SK-N-SH treated with all-trans-retinoic acid at 6 μM for 48 hours (cell line): ENCODE data around the gene WRAP73.

Experiments
- ATAC-seq: fragments of 200-7000 bp; cut with Tn5 transposase; 3 replicates; pipeline ENCODE4 v1.9.1; 2020; ENCODE audit warnings: mild to moderate bottlenecking, moderate library complexity
- ARNTL ChIP-seq: fragments of 450-650 bp; formaldehyde crosslinking; IDR thresholded peaks from 2 replicates; pipeline ENCODE4 v1.5.0; 2020; ENCODE audit warnings: low read depth, mild to moderate bottlenecking, moderate library complexity, borderline replicate concordance
- CSDC2 ChIP-seq: fragments of 250-450 bp; sonication (Bioruptor Pico); IDR thresholded peaks from 2 replicates; pipeline ENCODE4 v1.5.0; 2020; ENCODE audit warnings: mild to moderate bottlenecking, moderate library complexity
- GLIS3 ChIP-seq: fragments of 250-450 bp; sonication (Bioruptor Pico); IDR thresholded peaks from 2 replicates; pipeline ENCODE4 v1.5.0; 2020; ENCODE audit warnings: mild to moderate bottlenecking, moderate library complexity
- ISL1 ChIP-seq: fragments of 250-450 bp; sonication (Bioruptor Pico); IDR thresholded peaks from 2 replicates; pipeline ENCODE4 v2.1.2; 2022; ENCODE audit warnings: mild to moderate bottlenecking, moderate library complexity
- RARB ChIP-seq: fragments of 250-450 bp; sonication (Bioruptor Pico); IDR thresholded peaks from 2 replicates; pipeline ENCODE4 v1.8.0; 2021; ENCODE audit warnings: mild to moderate bottlenecking, moderate library complexity
- SNAI2 ChIP-seq: fragments of 250-450 bp; sonication (Bioruptor Pico); IDR thresholded peaks from 2 replicates; pipeline ENCODE4 v1.5.0; 2020; ENCODE audit warnings: mild to moderate bottlenecking, moderate library complexity
- TCF4 ChIP-seq: fragments of 250-450 bp; sonication (Bioruptor Pico); IDR thresholded peaks from 2 replicates; pipeline ENCODE4 v1.8.0; 2021; ENCODE audit warnings: mild to moderate bottlenecking, moderate library complexity, borderline replicate concordance
- TOX ChIP-seq: fragments of 250-450 bp; sonication (Bioruptor Pico); IDR thresholded peaks from 2 replicates; pipeline ENCODE4 v1.8.0; 2021; ENCODE audit warnings: mild to moderate bottlenecking, moderate library complexity, borderline replicate concordance
- ZC3H10 ChIP-seq: fragments of 250-450 bp; sonication (Bioruptor Pico); IDR thresholded peaks from 2 replicates; pipeline ENCODE4 v1.5.1; 2021; ENCODE audit warnings: mild to moderate bottlenecking, moderate library complexity
- ZFP3 ChIP-seq: fragments of 250-450 bp; sonication (Bioruptor Pico); IDR thresholded peaks from 2 replicates; pipeline ENCODE4 v1.5.0; 2020; ENCODE audit warnings: mild to moderate bottlenecking, moderate library complexity
- ZFP30 ChIP-seq: fragments of 450-650 bp; formaldehyde crosslinking; IDR thresholded peaks from 2 replicates; pipeline ENCODE4 v1.5.0; 2022; ENCODE audit warnings: mild to moderate bottlenecking, moderate library complexity
- ZNF565 ChIP-seq: fragments of 450-650 bp; formaldehyde crosslinking; conservative IDR thresholded peaks from 2 replicates; pipeline ENCODE4 v1.5.0; 2020; ENCODE audit warnings: low read depth, mild to moderate bottlenecking, moderate library complexity
- ZNF70 ChIP-seq: fragments of 450-650 bp; formaldehyde crosslinking; IDR thresholded peaks from 2 replicates; pipeline ENCODE4 v1.5.0; 2020; ENCODE audit warnings: mild to moderate bottlenecking, moderate library complexity
- TF ChIP-seq, protein P1 (sequence below): fragments of 250-450 bp; sonication (Bioruptor Pico); IDR thresholded peaks from 2 replicates; pipeline ENCODE4 v1.5.0; 2020; ENCODE audit warnings: mild to moderate bottlenecking, moderate library complexity
- TF ChIP-seq, protein P2 (sequence below): fragments of 250-450 bp; sonication (Bioruptor Pico); IDR thresholded peaks from 2 replicates; pipeline ENCODE4 v1.5.1; 2021; ENCODE audit warnings: mild to moderate bottlenecking, moderate library complexity
- TF ChIP-seq, protein P3 (sequence below): fragments of 250-450 bp; sonication (Bioruptor Pico); IDR thresholded peaks from 2 replicates; pipeline ENCODE4 v1.8.0; 2020; ENCODE audit warnings: mild to moderate bottlenecking, moderate library complexity, borderline replicate concordance
- TF ChIP-seq, protein P4 (sequence below): fragments of 250-450 bp; sonication (Bioruptor Pico); IDR thresholded peaks from 2 replicates; pipeline ENCODE4 v1.8.0; 2021; ENCODE audit warnings: low read depth, mild to moderate bottlenecking, moderate library complexity, borderline replicate concordance

The WRAP73 gene

DNA sequence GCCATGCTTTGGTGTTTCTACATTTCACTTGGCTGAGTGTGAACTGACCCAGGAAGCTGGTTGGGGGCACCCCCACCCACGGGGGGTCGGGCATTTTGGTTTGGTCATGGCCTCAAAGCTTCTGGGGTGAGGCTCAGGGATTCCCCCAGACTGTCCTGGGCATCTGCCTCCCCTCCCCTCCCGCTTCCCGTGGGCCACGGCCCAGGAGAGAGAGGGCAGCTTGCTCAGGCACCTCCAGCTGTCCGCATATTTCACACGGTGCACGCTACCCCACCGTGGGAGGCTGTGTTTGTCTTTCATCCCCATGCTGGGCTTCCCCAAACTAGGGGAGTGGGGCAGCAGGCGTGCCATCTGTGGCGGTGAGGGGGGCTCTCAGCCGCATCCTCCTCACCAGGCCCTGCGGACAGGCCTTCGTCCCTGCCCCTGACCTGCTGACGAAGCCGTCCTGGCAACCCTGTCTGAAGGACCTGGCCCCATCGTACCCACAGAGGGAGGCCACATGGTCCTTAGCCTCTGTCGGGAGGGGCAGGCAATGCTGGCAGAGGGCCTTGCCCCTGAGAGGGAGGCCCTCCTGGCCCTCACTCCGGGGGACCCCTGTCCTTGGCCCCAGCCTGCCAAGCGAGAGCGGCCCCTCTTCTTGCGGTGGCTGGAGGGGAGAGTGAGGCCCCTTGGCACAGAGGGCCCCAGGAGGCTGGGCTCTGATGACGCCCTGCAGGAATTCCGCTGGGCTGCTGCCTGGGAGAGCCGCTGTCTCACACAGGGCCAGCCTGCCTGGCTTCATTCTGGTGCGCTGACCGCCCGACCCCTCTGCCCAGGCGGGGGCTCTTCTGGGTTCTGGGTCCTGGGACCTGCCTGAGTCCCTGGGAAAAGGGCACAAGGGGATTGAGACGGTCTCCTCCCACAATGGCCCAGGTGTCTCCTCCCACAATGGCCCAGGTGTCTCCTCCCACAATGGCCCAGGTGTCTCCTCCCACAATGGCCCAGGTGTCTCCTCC lies 24.5 kb upstream of the WRAP73 start (continued):
- TF ChIP-seq ZNF565 (CRISPR knock-in tag) = no peak
- TF ChIP-seq, protein P1, sequence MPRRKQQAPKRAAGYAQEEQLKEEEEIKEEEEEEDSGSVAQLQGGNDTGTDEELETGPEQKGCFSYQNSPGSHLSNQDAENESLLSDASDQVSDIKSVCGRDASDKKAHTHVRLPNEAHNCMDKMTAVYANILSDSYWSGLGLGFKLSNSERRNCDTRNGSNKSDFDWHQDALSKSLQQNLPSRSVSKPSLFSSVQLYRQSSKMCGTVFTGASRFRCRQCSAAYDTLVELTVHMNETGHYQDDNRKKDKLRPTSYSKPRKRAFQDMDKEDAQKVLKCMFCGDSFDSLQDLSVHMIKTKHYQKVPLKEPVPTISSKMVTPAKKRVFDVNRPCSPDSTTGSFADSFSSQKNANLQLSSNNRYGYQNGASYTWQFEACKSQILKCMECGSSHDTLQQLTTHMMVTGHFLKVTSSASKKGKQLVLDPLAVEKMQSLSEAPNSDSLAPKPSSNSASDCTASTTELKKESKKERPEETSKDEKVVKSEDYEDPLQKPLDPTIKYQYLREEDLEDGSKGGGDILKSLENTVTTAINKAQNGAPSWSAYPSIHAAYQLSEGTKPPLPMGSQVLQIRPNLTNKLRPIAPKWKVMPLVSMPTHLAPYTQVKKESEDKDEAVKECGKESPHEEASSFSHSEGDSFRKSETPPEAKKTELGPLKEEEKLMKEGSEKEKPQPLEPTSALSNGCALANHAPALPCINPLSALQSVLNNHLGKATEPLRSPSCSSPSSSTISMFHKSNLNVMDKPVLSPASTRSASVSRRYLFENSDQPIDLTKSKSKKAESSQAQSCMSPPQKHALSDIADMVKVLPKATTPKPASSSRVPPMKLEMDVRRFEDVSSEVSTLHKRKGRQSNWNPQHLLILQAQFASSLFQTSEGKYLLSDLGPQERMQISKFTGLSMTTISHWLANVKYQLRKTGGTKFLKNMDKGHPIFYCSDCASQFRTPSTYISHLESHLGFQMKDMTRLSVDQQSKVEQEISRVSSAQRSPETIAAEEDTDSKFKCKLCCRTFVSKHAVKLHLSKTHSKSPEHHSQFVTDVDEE = no peak

DNA sequence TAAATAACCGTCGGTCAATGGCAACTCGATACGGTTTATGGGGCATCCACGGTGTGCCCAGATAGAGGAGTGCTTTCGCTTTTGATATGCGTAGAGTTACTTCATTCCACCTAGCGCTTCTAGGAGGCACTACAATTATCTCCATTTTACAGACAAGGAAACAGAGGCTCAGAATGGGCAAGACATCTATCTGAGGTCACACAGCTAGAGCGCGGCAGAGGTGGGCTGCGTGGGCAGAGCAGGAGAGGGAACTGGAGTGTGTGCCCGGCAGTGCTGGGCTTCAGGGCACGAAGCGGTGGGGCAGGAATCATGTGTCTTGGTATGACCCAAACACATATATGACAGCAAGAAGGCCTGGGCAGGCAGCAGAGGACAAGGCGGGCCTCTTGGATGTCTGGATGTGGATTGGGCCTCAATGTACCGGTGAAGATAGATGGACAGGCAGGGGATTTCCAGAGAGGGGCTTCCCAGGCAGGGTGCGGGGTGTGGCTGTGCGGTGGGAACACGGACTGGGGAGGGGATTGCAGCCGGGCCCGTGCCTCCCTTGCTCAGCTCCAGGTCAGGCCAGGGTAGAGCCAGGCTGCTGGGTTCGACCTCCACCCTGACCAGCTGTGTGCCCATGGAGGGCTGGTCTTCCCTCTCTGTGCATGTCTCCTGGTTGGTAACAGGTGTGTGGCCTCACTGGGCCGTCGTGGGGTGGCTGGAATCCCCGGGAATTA lies 23.6 kb upstream of the WRAP73 start:
- no peak for ATAC-seq

DNA sequence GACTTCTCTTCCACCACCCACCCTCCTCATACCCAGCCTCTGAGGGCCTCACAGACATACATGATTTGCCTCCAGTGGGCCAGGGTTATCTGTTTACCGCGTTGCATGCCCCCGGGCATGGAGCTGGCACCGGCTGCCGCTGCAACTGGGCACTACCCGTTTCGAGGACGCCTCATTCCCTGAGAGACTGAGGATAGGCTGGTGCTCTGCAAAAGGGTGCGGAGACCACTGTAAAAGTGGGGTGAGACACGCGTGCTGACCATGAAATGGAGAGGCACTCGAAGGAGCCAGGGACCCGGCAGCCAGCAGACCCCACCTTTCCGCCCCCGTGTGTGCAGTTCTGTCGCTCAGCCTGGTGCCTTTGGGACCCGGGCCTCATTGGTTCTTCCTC lies 23.1 kb upstream of the WRAP73 start:
- ATAC-seq = no peak
- TF ChIP-seq ISL1 (CRISPR knock-in tag) (no peak), TCF4 (no peak), ARNTL (CRISPR knock-in tag) (no peak), ZFP30 (CRISPR knock-in tag) (no peak)
- TF ChIP-seq, all 23 proteins: peak for 0

More for the DNA sequence above, 23.6 kb upstream of the WRAP73 start:
- TF ChIP-seq CSDC2 (no peak), ZNF70 (no peak)

DNA sequence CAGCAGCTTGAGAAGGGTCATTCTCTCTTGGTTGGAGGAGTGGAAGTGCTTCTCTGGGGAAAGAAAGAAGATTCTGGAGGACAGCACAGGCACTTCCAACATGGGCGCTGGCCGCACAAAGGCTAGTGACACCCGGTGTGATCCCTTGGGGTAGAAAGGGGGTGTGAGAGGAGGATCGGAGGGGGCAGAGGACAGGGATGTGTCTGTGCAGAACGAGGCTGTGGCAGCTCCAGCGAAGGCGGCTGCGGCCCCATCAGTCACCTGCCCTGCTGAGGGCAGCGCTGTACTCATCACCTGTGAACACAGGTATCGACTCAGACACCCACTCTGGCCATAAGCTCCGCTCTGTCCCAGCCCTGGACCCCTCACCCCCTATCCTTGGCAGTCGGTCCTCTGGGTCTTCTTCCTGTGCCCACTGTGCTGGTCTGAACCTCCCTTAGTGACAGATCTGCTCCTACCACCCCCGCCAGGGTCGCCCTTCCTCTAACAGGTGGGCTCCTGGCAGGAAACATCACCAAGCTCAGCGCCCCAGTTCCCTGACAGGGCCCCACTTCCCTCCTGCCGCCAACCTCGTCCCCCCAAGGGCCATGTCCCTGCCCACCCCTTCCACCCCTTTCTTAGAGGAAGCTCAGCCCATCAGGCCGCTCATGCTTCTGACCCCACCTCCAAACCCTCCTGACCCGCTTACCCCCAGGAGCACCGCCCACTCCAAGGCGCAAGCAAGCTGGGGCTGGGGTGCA lies 22.5 kb upstream of the WRAP73 start:
- no peak for TF ChIP-seq TCF4
- no peak for TF ChIP-seq CSDC2
- TF ChIP-seq SNAI2 (CRISPR knock-in tag) = no peak
- no peak for TF ChIP-seq ZFP3 (CRISPR knock-in tag)
- TF ChIP-seq GLIS3 (CRISPR knock-in tag) = no peak
- TF ChIP-seq, protein P2, sequence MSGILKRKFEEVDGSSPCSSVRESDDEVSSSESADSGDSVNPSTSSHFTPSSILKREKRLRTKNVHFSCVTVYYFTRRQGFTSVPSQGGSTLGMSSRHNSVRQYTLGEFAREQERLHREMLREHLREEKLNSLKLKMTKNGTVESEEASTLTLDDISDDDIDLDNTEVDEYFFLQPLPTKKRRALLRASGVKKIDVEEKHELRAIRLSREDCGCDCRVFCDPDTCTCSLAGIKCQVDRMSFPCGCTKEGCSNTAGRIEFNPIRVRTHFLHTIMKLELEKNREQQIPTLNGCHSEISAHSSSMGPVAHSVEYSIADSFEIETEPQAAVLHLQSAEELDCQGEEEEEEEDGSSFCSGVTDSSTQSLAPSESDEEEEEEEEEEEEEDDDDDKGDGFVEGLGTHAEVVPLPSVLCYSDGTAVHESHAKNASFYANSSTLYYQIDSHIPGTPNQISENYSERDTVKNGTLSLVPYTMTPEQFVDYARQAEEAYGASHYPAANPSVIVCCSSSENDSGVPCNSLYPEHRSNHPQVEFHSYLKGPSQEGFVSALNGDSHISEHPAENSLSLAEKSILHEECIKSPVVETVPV (CRISPR knock-in tag) = no peak
- TF ChIP-seq, protein P3, sequence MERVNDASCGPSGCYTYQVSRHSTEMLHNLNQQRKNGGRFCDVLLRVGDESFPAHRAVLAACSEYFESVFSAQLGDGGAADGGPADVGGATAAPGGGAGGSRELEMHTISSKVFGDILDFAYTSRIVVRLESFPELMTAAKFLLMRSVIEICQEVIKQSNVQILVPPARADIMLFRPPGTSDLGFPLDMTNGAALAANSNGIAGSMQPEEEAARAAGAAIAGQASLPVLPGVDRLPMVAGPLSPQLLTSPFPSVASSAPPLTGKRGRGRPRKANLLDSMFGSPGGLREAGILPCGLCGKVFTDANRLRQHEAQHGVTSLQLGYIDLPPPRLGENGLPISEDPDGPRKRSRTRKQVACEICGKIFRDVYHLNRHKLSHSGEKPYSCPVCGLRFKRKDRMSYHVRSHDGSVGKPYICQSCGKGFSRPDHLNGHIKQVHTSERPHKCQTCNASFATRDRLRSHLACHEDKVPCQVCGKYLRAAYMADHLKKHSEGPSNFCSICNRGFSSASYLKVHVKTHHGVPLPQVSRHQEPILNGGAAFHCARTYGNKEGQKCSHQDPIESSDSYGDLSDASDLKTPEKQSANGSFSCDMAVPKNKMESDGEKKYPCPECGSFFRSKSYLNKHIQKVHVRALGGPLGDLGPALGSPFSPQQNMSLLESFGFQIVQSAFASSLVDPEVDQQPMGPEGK (CRISPR knock-in tag) = no peak
- TF ChIP-seq ZFP30 (CRISPR knock-in tag) = no peak
- no peak for ATAC-seq

DNA sequence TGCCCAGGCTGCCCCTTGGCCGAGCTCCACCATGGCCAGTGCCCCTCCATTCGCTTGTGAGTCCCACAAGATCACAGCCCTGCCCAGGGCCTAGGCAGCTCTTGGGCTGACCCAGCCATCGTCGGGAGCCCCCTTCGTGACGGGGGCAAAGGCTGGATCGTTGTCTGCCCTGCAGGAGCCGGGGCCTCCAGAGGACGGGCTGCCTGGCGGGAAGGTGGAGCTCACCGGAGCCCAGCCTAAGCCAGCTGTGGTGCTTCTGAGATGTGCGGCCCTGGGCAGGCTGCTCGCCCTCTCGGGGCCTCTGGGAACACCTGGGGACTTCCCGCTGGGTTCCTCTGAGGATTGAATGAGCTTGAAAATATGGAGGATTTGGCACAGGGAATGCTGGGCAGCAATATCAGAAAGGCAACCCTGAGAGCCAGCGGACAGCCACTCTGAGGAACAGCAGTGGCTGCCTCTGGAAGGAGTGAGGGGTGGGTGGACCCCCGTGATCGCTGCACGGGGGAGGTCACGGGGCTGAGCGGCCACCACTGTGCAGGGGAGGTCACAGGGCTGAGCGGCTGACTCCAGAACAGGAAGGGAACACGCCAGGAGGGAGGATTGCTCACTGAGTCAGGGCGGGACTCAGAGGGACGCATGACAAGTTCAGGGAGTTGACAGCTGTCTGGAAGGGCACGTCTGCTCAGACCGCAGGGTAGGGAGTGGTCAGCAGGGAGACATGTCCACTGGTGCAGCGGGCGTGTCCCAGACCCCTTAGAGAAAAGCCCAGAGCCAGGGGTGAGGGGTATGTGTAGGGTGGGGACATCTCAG lies 21.7 kb upstream of the WRAP73 start:
- TF ChIP-seq, protein P2 (CRISPR knock-in tag) = no peak
- TF ChIP-seq ZFP3 (CRISPR knock-in tag) (no peak), TOX (no peak), ZFP30 (CRISPR knock-in tag) (no peak), RARB (CRISPR knock-in tag) (no peak), ZC3H10 (no peak), ZNF565 (CRISPR knock-in tag) (no peak), ZNF70 (no peak), CSDC2 (no peak)
- TF ChIP-seq, protein P4, sequence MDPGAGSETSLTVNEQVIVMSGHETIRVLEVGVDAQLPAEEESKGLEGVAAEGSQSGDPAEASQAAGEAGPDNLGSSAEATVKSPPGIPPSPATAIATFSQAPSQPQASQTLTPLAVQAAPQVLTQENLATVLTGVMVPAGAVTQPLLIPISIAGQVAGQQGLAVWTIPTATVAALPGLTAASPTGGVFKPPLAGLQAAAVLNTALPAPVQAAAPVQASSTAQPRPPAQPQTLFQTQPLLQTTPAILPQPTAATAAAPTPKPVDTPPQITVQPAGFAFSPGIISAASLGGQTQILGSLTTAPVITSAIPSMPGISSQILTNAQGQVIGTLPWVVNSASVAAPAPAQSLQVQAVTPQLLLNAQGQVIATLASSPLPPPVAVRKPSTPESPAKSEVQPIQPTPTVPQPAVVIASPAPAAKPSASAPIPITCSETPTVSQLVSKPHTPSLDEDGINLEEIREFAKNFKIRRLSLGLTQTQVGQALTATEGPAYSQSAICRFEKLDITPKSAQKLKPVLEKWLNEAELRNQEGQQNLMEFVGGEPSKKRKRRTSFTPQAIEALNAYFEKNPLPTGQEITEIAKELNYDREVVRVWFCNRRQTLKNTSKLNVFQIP = no peak
- TF ChIP-seq, all 23 proteins: peak for 0
- no peak for ATAC-seq
